ENCODE measurements around the gene CDH15.
"Not testable (repeated sequence)": the region's sequence is repeated elsewhere in the genome, so short reads cannot be mapped to it uniquely, and the experiment has no call there.

Gene CDH15

DNA sequence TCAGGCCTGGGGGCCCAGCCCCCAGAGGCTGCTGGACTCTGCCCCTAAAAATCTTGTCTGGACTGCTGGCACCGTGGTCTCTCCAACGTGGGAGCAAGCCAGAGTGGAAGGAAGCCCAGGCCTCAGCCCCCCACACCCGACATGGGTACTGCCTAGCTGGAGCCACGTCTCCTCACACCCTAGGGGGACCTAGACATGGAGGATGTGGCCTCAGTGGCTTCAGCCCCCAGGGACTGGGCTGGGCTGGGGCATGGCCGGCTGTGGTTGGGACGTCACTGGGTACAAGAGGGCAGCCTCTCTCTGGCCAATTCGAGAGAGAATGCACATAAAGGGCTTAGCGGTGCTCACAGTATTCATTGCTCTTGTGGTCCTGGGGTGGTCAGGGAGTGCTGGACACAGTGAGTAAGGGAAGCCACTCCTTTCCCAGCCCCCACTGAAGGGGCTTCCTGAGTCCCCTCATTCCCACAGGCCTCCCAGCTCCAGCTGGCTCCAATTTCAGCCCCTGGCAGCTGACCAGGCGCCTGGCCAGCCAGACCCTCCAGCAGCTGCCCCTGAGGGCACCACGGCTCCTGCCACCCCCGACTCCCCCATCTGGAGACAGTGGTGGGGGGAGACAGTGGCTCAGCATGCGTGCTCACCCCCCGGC lies 1.1 kb downstream of the CDH15 start:
- DNase-seq (ENCODE audit: low read depth): no peak

DNA sequence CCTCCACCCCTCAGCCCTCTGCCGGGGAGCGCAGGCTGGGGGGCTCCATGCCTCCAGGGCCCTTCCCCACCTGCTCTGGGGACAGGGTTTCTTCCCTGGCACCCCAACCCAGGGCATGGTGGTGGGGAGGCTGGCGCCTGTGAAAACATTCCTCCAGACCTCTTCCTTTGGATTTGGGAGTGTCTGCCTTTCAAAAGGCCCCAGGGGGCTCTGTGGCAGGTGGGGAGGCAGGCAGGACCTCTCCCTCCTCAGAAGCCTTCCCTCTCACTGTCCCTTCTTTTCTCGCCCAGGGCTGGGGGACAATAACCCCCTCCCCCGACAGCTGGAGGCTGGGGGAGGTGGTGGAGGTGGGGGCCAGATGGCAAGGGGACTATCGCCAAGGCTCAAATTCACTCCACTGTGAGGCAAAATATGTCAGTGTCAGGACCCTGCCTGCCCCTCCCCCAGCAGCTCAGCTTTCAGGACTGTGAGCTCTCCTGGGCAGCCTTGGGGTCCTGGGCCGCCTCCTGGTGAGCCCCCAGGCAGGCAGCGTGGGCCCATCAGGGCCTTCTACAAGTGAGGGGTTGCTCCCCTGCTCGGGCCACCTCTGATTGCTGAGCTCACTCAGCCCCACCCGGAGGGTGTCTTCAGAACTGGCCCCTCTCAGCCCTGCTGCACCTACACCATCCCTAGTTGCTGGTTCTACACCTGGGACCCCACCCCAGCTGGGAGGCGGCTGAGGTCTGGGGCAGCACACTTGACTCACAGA lies 1.8 kb downstream of the CDH15 start:
- DNase-seq (ENCODE audit: low read depth): no peak

DNA sequence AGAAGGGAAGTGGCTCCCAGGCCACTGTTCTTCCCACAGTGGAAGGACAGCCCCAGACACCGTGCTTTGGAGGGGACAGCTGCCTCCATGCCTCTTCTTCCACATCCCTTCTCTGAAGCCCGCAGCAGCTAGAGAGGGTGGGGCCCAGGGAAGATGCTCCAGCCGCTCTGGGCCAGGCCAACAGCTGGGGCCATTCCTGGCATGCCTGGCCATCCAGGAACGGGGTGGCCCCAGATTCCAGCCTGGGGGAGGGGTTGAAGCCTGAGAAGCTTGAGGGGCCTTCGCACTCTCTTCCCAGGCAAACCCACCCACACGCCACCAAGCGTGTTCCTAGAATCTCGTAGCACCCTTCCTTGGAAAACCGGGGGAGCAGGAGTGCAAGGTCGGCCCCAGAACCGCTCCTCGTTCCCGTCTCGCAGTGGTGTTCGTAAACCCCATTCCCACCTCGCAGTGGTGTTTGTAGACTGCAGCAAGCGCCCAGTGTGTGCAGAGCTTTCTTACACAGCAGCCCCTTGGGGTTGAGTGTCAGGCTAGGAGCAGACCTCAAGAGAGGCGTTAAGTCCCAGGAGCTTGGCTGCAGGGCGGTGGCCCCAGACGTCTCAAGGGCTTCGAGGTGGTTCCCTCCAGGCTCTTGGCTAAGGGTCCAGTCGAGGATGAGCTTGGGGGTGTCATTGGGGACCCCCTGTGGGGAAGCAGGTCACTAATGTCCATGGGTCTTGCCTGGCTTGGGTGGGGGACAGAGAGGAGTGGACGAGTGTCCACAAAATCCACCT lies 2.7 kb downstream of the CDH15 start:
- no peak for DNase-seq (ENCODE audit: low read depth)

DNA sequence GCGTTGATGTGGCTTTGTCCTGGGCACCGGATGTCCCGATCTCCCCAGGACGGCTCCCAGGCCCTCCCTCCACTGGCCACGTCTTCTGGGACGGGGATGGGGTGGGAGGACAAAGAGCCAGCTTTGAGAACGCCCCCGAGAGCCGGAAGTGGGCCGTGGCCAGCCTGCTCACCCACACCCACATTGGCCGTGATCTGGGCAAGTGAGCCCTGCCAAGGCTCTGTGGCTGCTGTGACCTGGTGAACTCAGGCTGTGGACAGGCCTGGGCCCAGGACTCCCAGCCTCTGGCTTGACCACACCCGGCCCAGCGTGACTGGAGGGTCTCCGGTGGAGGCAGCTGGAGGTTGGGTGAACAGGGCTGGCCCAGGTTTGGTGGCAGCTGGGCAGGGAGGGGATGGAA lies 3.3 kb downstream of the CDH15 start:
- no peak for DNase-seq (ENCODE audit: low read depth)

DNA sequence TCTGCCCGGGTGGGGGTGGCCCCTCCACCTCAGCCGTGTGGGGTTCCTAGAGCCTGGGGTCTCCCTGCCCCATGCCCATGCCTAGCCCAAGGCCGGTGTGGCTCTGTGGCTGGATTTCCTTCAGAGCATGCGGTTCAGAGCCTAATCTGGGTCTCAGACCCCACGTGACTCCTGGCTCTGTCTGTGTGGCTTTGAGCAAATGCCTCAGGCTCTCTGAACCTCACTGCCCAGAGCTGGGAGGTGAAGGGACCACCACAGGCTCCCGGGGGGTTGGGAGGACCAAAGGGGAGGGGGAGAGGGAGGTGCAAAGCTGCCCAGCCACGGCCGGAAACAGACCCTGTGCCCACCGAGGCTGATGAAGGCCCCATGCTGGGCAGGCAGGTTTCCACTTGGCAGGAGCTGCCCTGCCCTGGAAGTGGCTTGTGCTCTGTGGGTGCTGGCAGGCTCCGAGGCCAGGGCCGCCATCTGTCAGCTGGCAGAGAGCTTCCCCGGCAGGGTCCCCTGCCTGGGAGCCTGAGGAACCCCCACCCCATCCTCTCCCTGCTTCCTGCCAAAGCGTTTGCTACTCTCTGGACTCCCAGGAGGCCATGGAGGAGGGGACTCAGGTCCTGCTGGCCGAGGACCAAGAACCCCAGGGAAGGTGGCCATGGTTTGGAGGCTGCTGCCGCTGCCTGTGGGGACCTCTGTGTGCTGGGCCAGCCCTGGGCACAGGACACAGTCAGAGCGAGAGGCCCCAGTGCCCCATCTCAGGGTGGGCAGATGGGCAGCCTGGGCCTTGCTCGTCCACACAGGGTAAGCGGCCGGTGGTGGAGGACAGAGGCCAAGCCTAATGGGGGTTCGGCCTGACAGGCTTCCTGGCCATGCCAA lies 4.0 kb downstream of the CDH15 start:
- DNase-seq (ENCODE audit: low read depth): no peak

DNA sequence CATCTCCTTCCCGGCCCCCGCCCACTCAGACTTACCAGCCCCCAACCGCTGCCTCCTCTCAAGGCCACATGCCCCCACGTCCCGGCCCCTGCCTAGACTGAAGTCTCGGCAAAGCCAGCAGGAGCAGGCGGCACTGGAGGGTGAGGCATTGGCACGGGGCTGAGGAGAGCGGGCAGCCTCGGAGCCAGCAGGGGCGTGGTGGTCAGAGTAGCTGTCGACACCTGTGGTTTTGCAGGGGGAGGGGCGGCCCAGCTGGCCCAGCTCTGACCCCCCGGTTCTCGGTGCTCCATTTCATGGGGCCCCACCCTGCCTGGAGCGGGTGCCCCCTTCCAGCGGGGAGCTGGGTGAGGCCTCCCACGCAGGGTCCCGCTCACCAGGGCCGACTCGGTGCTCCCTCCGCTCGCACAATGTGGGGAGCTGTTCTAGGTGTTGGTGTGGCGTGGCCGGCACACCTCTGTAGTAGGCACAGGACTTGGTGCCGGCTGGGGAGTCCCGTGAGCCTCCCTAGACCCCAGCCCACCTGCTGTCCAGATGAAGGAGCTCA lies 4.7 kb downstream of the CDH15 start:
- DNase-seq (ENCODE audit: low read depth): no peak

DNA sequence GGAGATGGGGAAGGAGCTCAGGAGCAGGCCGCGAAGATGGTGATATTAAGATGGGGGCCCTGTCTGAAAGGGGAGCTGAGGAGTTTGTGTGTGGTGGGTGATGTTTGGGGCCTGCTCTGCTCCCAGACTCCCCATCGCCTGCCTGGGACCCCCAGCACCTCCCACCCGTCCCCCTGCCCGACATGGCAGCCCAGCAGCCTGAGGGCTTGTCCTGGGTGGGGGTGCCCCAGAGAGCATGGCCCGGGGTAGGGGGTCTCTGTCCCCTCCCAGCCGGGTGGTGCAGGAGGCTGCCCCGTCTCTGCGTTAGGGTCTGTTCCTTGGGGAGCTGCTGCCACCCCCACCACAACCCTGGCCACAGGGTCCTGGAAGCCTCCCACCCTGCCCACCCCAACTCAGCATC lies 5.2 kb downstream of the CDH15 start:
- DNase-seq (ENCODE audit: low read depth): no peak

DNA sequence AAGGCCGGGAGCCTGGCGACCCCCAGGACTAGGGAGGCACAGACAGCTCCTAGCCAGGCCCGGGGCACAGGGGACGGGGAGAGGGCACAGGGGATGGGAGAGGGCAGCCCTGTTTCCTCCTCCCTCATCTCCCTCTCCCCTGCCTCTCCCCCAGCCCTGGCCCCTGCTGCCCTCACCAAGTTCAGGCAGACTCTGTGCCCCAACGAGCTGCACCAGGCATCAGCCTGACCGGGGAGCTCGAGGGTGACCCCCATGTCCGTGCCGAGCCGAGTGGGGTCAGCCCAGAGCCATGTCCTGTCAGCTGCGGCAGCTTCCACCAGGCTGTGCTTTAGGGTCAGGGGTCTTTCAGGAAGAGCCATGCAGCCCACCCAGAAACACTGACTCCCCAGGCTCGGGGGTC lies 6.0 kb downstream of the CDH15 start:
- no peak for DNase-seq (ENCODE audit: low read depth)

DNA sequence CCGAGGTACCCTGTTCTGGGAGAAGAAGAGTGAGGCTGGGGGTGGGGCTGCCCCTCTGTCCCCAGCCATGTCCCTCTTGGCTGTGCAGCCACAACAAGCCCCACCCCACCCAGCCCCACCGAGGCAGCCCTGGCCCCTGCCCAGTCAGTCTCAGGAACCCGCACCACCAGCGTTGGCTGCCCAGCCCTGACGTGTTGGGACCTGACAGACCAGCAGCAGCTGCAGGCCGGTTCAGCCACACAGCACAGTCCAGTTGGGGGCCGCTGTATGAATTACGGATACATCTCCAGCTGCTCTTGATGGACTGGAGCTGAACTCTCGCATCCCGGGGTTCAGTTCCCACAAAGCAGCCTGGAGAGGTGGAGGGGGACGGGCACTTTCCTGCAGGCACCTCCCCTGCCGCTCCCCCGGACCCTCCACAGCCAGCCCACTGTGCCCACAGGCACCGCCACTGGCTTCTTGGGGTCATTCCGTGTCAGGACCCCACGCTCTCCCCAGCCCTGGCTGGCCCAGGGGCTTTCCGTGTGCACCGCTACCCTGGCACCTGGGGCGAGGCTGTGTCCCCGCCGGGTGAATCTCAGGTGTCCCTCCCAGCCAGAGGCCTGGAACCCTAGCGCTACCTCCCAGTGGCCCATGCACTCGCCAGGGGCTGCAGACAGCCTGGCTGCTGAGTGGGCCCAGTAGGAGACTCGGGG lies 7.1 kb downstream of the CDH15 start:
- no peak for DNase-seq (ENCODE audit: low read depth)

DNA sequence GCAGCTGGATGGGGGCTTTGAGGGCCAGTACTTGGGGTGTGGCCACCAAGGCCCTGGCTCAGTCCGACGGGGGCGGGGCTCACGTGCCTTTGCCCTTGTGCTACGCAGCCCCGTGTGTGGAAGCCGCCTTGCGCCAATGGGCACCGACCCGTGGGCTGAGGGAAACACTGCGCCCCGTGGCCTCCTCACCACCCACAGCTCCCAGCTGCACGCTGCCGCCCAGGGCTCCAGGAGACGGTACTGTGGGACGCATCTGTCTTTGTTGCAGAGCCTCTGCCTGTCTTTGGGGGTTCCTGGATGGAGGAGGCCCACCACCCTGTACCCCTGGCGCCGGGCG lies 7.6 kb downstream of the CDH15 start:
- no peak for DNase-seq (ENCODE audit: low read depth)

DNA sequence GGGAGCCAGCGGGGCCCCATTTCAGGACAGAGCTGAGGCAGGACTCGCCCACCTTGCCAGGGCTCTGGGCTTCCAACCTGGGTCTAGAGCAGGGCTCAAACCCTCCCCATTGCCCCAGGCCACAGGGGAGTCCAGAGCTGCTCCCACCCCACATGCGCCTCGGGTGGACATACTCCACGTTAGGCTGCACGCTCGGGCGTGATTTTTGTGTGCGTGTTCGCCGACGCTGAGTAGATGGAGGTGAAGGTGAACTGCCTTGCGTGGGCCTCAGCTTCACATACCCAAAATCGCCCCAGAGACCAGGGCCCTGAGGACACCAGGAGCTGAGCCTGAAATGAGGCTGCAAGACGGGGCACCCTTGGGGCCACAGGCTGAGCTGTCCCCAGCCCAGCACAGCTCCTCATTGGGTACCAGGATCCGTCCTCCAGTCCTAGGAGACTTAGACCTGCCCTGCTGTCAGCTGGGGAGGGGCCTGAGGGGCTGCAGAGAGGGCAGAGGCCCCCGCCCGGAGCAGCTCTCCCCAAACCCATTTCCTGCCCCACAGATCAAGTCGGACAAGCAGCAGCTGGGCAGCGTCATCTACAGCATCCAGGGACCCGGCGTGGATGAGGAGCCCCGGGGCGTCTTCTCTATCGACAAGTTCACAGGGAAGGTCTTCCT lies 8.2 kb downstream of the CDH15 start:
- no peak for DNase-seq (ENCODE audit: low read depth)

DNA sequence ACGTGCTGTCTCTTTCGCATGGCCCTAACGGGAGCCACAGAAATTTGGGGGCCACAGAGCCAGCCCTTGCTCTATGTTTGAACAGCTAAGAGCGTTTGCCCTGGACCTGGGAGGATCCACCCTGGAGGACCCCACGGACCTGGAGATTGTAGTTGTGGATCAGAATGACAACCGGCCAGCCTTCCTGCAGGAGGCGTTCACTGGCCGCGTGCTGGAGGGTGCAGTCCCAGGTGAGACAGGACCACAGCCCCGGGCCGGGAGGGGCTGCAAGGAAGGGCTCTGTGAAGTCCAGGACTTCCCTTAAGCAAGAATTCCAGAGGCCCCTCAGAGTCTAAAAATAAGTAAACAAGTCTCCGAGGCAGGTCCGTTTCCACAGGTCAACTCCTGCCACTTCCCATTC lies 11.9 kb downstream of the CDH15 start:
- DNase-seq (ENCODE audit: low read depth): no peak

DNA sequence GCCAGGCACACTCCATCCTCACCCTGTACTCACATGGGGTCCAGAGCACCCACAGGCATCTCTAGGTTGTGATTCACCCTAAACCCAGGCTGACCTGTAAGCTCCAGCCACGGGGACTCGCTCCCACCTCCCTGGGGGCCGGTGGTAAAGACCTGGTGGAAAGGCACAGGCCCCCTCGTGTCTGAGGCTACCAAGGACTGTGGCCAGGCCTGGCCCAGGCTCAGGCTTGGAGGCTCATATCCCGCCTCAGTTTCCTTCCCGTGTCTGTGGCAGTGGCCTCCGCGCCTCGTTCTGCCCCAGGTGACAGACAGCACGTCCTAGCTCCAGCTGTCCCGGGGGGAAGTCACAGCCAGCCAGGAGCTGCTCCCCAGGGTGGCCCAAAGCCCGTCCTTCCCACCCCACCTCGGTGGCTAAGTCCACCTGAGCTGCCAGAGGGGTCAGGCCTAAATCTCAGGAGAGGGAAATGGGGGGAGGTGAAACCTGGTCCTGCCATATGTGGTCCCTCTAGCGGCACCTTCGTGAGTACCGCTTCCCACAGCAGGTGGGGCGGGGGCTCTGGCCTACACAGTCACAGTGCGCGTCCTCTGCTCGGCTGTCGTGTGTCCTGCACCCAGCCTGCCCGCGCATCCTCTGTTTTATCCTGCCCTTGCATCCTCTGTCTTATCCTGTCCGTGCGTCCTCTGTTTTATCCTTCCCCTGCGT lies 12.6 kb downstream of the CDH15 start:
- no peak for DNase-seq (ENCODE audit: low read depth)

DNA sequence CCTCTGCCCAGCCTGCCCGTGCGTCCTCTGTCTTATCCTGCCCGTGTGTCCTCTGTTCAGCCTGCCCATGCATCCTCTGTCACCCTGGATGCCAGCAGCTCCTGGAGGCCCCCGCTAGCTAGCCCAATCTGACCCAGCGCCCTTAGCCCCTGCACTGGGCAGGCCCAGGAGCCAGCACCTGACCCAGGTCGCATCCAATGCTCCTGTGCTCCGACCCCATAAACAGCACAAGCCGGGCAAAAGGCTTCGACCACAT lies 13.1 kb downstream of the CDH15 start:
- no peak for DNase-seq (ENCODE audit: low read depth)

DNA sequence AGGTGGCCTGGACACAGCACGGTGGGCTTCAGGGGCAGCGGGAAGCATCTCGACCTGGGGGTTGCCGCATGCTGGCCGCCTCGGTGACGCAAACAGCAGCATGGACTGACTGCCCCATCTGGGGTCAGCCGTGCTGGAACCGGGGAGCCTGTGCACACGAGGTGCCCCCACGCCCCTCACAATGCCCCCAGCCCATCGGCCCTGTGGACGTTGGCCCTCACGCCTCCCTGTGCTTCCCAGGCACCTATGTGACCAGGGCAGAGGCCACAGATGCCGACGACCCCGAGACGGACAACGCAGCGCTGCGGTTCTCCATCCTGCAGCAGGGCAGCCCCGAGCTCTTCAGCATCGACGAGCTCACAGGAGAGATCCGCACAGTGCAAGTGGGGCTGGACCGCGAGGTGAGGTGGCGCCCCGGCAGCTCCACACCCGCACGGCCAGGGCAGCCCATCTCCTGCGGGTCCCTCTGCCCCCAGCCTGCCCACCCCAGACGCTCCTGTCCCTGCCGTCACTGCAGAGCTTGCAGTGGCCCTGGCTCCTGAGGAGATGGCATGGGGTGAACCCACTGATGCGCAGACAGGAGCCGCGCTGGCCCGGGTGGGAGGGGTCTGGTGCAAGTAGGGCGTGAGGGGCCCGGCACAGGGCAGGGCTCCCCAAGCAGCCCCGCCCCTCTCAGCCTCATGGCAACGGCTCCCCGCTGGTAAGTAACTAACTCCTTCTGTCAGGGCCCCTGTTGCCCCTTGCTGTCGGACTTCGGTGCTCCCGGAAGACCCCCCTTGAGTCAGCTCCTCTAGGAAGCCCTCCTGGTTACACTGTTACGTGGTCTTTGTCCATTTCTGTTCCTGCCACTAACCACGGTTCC lies 13.6 kb downstream of the CDH15 start:
- DNase-seq (ENCODE audit: low read depth): no peak

DNA sequence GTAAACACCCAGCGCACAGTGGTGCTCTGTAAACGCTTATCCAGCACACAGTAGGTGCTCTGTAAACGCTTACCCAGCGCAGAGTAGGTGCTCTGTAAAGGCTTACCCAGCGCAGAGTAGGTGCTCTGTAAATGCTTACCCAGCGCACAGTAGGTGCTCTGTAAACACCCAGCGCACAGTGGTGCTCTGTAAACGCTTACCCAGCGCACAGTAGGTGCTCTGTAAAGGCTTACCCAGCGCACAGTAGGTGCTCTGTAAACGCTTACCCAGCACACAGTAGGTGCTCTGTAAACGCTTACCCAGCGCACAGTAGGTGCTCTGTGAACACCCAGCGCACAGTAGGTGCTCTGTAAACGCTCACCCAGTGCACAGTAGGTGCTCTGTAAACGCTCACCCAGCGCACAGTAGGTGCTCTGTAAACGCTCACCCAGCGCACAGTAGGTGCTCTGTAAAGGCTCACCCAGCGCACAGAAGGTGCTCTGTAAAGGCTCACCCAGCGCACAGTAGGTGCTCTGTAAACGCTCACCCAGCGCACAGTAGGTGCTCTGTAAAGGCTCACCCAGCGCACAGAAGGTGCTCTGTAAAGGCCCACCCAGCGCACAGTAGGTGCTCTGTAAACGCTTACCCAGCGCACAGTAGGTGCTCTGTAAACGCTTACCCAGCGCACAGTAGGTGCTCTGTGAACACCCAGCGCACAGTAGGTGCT lies 14.5 kb downstream of the CDH15 start:
- DNase-seq (ENCODE audit: low read depth): not testable (repeated sequence)

DNA sequence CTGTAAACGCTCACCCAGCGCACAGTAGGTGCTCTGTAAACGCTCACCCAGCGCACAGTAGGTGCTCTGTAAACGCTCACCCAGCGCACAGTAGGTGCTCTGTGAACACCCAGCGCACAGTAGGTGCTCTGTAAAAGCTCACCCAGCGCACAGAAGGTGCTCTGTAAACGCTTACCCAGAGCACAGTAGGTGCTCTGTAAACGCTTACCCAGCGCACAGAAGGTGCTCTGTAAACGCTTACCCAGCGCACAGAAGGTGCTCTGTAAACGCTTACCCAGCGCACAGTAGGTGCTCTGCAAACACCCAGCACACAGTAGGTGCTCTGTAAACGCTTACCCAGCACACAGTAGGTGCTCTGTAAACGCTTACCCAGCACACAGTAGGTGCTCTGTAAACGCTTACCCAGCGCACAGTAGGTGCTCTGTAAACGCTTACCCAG lies 15.1 kb downstream of the CDH15 start:
- DNase-seq (ENCODE audit: low read depth): not testable (repeated sequence)

DNA sequence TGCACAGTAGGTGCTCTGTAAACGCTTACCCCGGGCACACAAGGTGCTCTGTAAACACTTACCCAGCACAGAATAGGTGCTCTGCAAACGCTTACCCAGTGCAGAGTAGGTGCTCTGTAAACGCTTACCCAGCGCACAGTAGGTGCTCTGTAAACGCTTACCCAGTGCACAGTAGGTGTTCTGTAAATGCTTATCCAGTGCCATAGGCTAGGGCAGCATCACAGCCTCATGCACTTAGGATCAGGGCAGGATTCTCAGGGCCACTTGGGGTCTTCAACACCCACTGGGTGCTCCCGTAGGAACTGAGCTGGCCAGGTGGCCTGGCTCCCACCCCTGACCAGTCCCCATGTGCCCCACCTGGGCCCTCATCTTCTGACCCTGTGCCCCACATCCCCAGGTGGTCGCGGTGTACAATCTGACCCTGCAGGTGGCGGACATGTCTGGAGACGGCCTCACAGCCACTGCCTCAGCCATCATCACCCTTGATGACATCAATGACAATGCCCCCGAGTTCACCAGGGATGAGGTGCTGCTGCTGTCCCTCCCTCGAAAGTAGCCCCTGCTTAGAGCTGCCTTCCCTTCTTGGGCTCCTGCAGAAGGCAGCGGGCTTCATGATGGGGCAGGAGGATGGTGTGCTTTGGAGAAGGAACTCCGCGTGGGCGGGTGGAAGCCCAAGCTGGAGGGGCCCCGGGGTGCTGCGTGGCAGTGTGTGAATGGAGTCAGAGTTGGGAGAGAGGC lies 15.7 kb downstream of the CDH15 start:
- DNase-seq (ENCODE audit: low read depth): no peak

All from fibroblast of the conjunctiva (primary cell).